GM12865 (cell line): ENCODE data around the gene TRIM32.

Experiments used
- DNase-seq: peaks from one replicate; pipeline ENCODE4 v3.0.0; 2010; ENCODE audit warnings: low read depth
- H3K4me3 ChIP-seq: 2 replicates; pipeline ENCODE4 v1.5.1; 2011; ENCODE audit warnings: mild to moderate bottlenecking, low read depth, low read length, control low read depth
- TF ChIP-seq, protein P1 (sequence below): IDR thresholded peaks from 2 replicates; pipeline ENCODE4 v1.5.1; 2011; ENCODE audit warnings: low read length, control low read depth, low read depth, inconsistent platforms; ENCODE audit not compliant: insufficient read depth; ENCODE audit errors: missing control alignments

The TRIM32 gene

GRCh38 chr9:116724123-116724522 is 37.0 kb downstream of the TRIM32 start:
- DNase-seq: no peak
- TF ChIP-seq, protein P1, sequence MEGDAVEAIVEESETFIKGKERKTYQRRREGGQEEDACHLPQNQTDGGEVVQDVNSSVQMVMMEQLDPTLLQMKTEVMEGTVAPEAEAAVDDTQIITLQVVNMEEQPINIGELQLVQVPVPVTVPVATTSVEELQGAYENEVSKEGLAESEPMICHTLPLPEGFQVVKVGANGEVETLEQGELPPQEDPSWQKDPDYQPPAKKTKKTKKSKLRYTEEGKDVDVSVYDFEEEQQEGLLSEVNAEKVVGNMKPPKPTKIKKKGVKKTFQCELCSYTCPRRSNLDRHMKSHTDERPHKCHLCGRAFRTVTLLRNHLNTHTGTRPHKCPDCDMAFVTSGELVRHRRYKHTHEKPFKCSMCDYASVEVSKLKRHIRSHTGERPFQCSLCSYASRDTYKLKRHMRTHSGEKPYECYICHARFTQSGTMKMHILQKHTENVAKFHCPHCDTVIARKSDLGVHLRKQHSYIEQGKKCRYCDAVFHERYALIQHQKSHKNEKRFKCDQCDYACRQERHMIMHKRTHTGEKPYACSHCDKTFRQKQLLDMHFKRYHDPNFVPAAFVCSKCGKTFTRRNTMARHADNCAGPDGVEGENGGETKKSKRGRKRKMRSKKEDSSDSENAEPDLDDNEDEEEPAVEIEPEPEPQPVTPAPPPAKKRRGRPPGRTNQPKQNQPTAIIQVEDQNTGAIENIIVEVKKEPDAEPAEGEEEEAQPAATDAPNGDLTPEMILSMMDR: no peak
- no peak overlapping the region for H3K4me3 ChIP-seq

- H3K4me3 ChIP-seq: no peak overlapping the region
- TF ChIP-seq, protein P1: no peak
- DNase-seq: no peak
Measured at GRCh38 chr9:116726602-116727001, 39.5 kb downstream of the TRIM32 start.

GRCh38 chr9:116733010-116733641 is 46.0 kb downstream of the TRIM32 start:
- TF ChIP-seq, protein P1: no peak
- no peak overlapping the region; the same call in 1 of the 2 replicates for H3K4me3 ChIP-seq
- DNase-seq: peak; percentile 33

GRCh38 chr9:116736399-116737151 is 49.5 kb downstream of the TRIM32 start:
- TF ChIP-seq, protein P1: no peak
- no peak overlapping the region for H3K4me3 ChIP-seq
- DNase-seq: no peak

DNA sequence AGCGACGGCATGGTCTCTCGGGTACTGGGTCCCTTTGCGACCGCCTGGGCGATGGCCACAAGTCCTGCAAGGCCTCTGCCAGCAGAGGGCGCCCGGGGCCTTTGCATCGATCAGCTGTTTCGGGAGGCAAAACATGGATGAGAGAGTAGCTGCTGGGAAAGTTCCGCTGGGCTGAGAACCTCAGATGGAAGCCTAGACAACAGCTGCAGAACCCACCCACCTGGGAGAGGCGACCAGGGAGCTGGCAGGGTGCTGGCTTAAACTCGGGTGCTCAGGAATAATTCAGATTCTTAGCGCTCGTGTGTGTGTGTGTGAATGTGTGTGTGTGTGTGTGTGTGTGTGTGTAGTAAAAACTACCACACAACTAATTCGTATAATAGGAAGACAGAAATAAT is 50.0 kb downstream of the TRIM32 start:
- no peak overlapping the region for H3K4me3 ChIP-seq
- TF ChIP-seq, protein P1: peak; percentile 98
- peak; percentile 79 for DNase-seq

- no peak overlapping the region for H3K4me3 ChIP-seq
- TF ChIP-seq, protein P1: no peak
- DNase-seq: no peak
Measured at GRCh38 chr9:116741086-116741740, 54.1 kb downstream of the TRIM32 start.

DNA sequence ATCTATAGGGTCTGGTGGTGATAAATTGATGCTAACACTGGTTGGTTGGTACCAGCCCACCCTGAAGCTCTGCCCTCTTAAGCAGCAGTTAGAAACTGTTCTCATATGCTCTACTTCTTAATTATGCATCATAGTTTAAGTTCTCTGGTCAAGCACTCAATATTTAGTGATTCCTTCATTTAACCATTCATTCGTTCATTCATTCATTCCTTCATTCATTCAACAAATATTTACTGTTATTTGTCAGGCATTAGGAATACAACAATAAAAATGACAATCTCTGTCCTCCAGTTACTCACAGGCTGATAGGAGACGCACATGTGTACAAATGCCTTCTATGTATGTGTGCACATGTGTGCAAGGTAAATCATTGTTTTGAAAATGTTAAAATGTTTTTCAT is 54.6 kb downstream of the TRIM32 start:
- no peak for DNase-seq
- H3K4me3 ChIP-seq: no peak overlapping the region
- TF ChIP-seq, protein P1: no peak
